Measurements from ENCODE around the gene SYT5. TPM values are rescaled to one million over a fixed set of nuclear protein-coding genes. Genes with fewer than 3 reads are reported as not detected.

The SYT5 gene
- 16.4 TPM for total RNA-seq

GRCh38 chr19:55179606-55180484 lies at the start of gene SYT5:
SYT5 (minus strand) TSS chr19:55180289; CDS start chr19:55179041, 1,248 bp downstream.

GRCh38 chr19:55228403-55229031 lies 48.4 kb upstream of the SYT5 start, which contains the start of gene TMEM86B:
TMEM86B (minus strand) TSS chr19:55228763; CDS start chr19:55228741, 22 bp downstream.

GRCh38 chr19:55208880-55209692 lies 29.0 kb upstream of the SYT5 start, which contains the start of gene PTPRH:
PTPRH (minus strand) TSS chr19:55209501; CDS start chr19:55209433, 68 bp downstream.

GRCh38 chr19:55166530-55167268 lies 13.4 kb downstream of the SYT5 start, which contains the start of gene DNAAF3:
DNAAF3 (minus strand) TSS chr19:55166613; CDS start chr19:55166413, 200 bp downstream.

GRCh38 chr19:55157064-55157908 lies 22.8 kb downstream of the SYT5 start, which contains the start of gene TNNI3:
TNNI3 (minus strand) TSS chr19:55157732; CDS start chr19:55157589, 143 bp downstream.

GRCh38 chr19:55149078-55150003 lies 30.7 kb downstream of the SYT5 start, which contains the start of gene TNNT1:
TNNT1 (minus strand) TSS chr19:55149206; CDS start chr19:55147157, 2,049 bp downstream.

Other genes with a start within 250 kb of the SYT5 start
- gene NLRP7, start 232.8 kb downstream of the SYT5 start, total RNA-seq, result not detected
- 11.2 TPM for gene NLRP2, start 213.9 kb downstream of the SYT5 start, total RNA-seq
- gene GP6, start 142.0 kb downstream of the SYT5 start, total RNA-seq, result 0.49 TPM
- gene RDH13, start 117.1 kb downstream of the SYT5 start, total RNA-seq, result 24.2 TPM
- 8.7 TPM for gene EPS8L1, start 104.4 kb downstream of the SYT5 start, total RNA-seq
- 53.9 TPM for gene PPP1R12C, start 62.7 kb downstream of the SYT5 start, total RNA-seq
- gene TNNT1, start 31.1 kb downstream of the SYT5 start, total RNA-seq, result 49.5 TPM
- gene TNNI3, start 22.6 kb downstream of the SYT5 start, total RNA-seq, result 2.1 TPM
- 2.0 TPM for gene DNAAF3, start 13.7 kb downstream of the SYT5 start, total RNA-seq
- gene PTPRH, start 29.2 kb upstream of the SYT5 start, total RNA-seq, result 6.1 TPM
- gene TMEM86B, start 48.5 kb upstream of the SYT5 start, total RNA-seq, result 1.1 TPM
- gene PPP6R1, start 78.7 kb upstream of the SYT5 start, total RNA-seq, result 30.6 TPM
- 31.0 TPM for gene HSPBP1, start 99.8 kb upstream of the SYT5 start, total RNA-seq
- 32.5 TPM for gene BRSK1, start 103.7 kb upstream of the SYT5 start, total RNA-seq
- 1.1 TPM for gene TMEM150B, start 145.1 kb upstream of the SYT5 start, total RNA-seq
- 40.3 TPM for gene KMT5C, start 159.6 kb upstream of the SYT5 start, total RNA-seq
- 0.60 TPM for gene COX6B2, start 174.4 kb upstream of the SYT5 start, total RNA-seq
- gene GARIN5B, start 183.0 kb upstream of the SYT5 start, total RNA-seq, result not detected
- 1.1 TPM for gene IL11, start 190.2 kb upstream of the SYT5 start, total RNA-seq
- not detected for gene TMEM190, start 196.5 kb upstream of the SYT5 start, total RNA-seq
- 0.99 TPM for gene TMEM238, start 204.0 kb upstream of the SYT5 start, total RNA-seq
- 472 TPM for gene RPL28, start 205.6 kb upstream of the SYT5 start, total RNA-seq
- gene UBE2S, start 227.5 kb upstream of the SYT5 start, total RNA-seq, result 21.2 TPM